Cerebellar cortex (tissue), 1 donor: ENCODE data around the gene CSH1.
A peak's percentile ranks its signal among the peaks of the same experiment; 100 is the strongest.
"Not testable (repeated sequence)": the region's sequence is repeated elsewhere in the genome, so short reads cannot be mapped to it uniquely, and the experiment has no call there.

Experiments used
- DNase-seq: peaks from one replicate; pipeline ENCODE4 v3.0.0-alpha.2; 2015; ENCODE audit warnings: low spot score

Gene CSH1

GRCh38 chr17:63903787-63904201 is 7.4 kb upstream of the CSH1 start:
- DNase-seq, result not testable (repeated sequence)

- DNase-seq, result not testable (repeated sequence)
These were observed 5.6 kb upstream of the CSH1 start for GRCh38 chr17:63901971-63902370.

GRCh38 chr17:63898899-63899798 is 2.8 kb upstream of the CSH1 start:
- DNase-seq, result not testable (repeated sequence)

- DNase-seq, result not testable (repeated sequence)
These were observed 1.6 kb downstream of the CSH1 start for GRCh38 chr17:63894821-63895220.

GRCh38 chr17:63894021-63894420 is 2.4 kb downstream of the CSH1 start:
- not testable (repeated sequence) for DNase-seq

GRCh38 chr17:63892316-63893037 is 3.9 kb downstream of the CSH1 start:
- not testable (repeated sequence) for DNase-seq

GRCh38 chr17:63889026-63889848 is 7.1 kb downstream of the CSH1 start:
- peak; percentile 40 for DNase-seq

- not testable (repeated sequence) for DNase-seq
These were observed 11.3 kb downstream of the CSH1 start for GRCh38 chr17:63885119-63885518.

- not testable (repeated sequence) for DNase-seq
These were observed 13.7 kb downstream of the CSH1 start for GRCh38 chr17:63882626-63883126.

GRCh38 chr17:63881935-63882601 is 14.3 kb downstream of the CSH1 start, which contains the start of gene GH2:
Gene GH2 (minus strand): TSS chr17:63881944. CDS start chr17:63881801, 143 bp downstream.
- peak; percentile 26 for DNase-seq

GRCh38 chr17:63881337-63881736 is 15.0 kb downstream of the CSH1 start:
- peak; percentile 25 for DNase-seq

GRCh38 chr17:63880706-63881105 is 15.7 kb downstream of the CSH1 start:
- DNase-seq, result no peak

GRCh38 chr17:63878413-63878812 is 18.0 kb downstream of the CSH1 start:
- not testable (repeated sequence) for DNase-seq

- DNase-seq, result not testable (repeated sequence)
These were observed 21.7 kb downstream of the CSH1 start for GRCh38 chr17:63874693-63875092.

- DNase-seq, result not testable (repeated sequence)
These were observed 22.2 kb downstream of the CSH1 start for GRCh38 chr17:63874061-63874626.

GRCh38 chr17:63873577-63873976 is 22.8 kb downstream of the CSH1 start, which contains the start of gene CSH2:
Gene CSH2 (minus strand): TSS chr17:63873677. CDS start chr17:63873614, 63 bp downstream.
- not testable (repeated sequence) for DNase-seq

- DNase-seq, result not testable (repeated sequence)
These were observed 24.6 kb downstream of the CSH1 start for GRCh38 chr17:63871646-63872365.

GRCh38 chr17:63870292-63870665 is 26.1 kb downstream of the CSH1 start:
- DNase-seq, result not testable (repeated sequence)

- not testable (repeated sequence) for DNase-seq
These were observed 26.7 kb downstream of the CSH1 start for GRCh38 chr17:63869491-63870291.
